Small intestine (tissue), 7 donors: ENCODE results near the gene CCDC78. TPM values are rescaled to one million over a fixed set of nuclear protein-coding genes. Genes with fewer than 3 reads are reported as not detected.
"Not testable (repeated sequence)": the region's sequence is repeated elsewhere in the genome, so short reads cannot be mapped to it uniquely, and the experiment has no call there.

Experiments
- DNase-seq, 2 donors: peaks; one replicate each; pipeline versions ENCODE4 v3.0.0 to v3.0.0-alpha.2; 2013
- FAIRE-seq: peaks from 2 replicates; lab custom pipeline; 2012; peaks lifted over from hg19 to GRCh38; lab: Jason Lieb, UNC
- H3K27ac ChIP-seq, 3 donors: one replicate each; pipeline ENCODE4 v1.5.1; 2013; ENCODE audit warnings: low read length in 2 of 3, mild to moderate bottlenecking in 2 of 3, control low read depth in 1 of 3, inconsistent platforms in 1 of 3, low read depth in 1 of 3, moderate library complexity in 1 of 3
- H3K27me3 ChIP-seq, 3 donors: one replicate each; pipeline ENCODE4 v1.6.1; 2013; ENCODE audit warnings: low read length in 3 of 3, inconsistent platforms in 1 of 3; ENCODE audit not compliant: control insufficient read depth in 3 of 3, insufficient read depth in 3 of 3
- H3K36me3 ChIP-seq, 3 donors: one replicate each; pipeline ENCODE4 v1.6.1; 2013; ENCODE audit warnings: low read length in 3 of 3, inconsistent platforms in 1 of 3, low read depth in 1 of 3, mild to moderate bottlenecking in 1 of 3, moderate library complexity in 1 of 3; ENCODE audit not compliant: control insufficient read depth in 3 of 3, insufficient read depth in 2 of 3
- H3K4me1 ChIP-seq, 3 donors: one replicate each; pipeline ENCODE4 v1.6.1; 2013; ENCODE audit warnings: low read length in 2 of 3, inconsistent platforms in 1 of 3, low read depth in 1 of 3, mild to moderate bottlenecking in 1 of 3, moderate library complexity in 1 of 3; ENCODE audit not compliant: control insufficient read depth in 3 of 3, insufficient read depth in 2 of 3
- H3K4me3 ChIP-seq, 3 donors: one replicate each; pipeline ENCODE4 v1.5.1; 2013; ENCODE audit warnings: low read length in 3 of 3, control low read depth in 1 of 3, inconsistent platforms in 1 of 3, low read depth in 1 of 3, mild to moderate bottlenecking in 1 of 3, moderate library complexity in 1 of 3
- H3K9me3 ChIP-seq, 2 donors: one replicate each; pipeline ENCODE4 v1.6.1; 2013; ENCODE audit warnings: low read depth in 1 of 2, low read length in 1 of 2; ENCODE audit not compliant: control insufficient read depth in 2 of 2, insufficient read depth in 1 of 2
- WGBS, 3 donors: extraction: QIAGEN DNeasy Blood & Tissue Kit; methylation state at CpG; one replicate each; pipeline ENCODE4 v1.1.7; 2013; 5-methylcytosine and 5-hydroxymethylcytosine counted together
- polyA plus RNA-seq, 4 donors: library from polyadenylated mRNA; stranded (reverse) in 3 of 4; unstranded in 1 of 4; fragments of 200-250 nt in 3 of 4; fragments of 120-200 nt in 1 of 4; gene quantifications; one replicate each; pipeline versions ENCODE4 v1.2.1 to v1.2.3, GENCODE V29; 2013
- donor health status: healthy with polysubstance abuse.
- donor health status: control.
- donor health status: control.
- donor health status: Bipolar disorder and iron deficiency.
- donor health status: healthy.

CCDC78 gene
- polyA plus RNA-seq, 4 donors = 0.72 to 1.6 (median 0.95) TPM; not detected in 1

- H3K4me3 ChIP-seq = no peak overlapping the region
- 2 to 5% (median 3%) methylated on average over 14 of the region's 14 CpGs for WGBS, 3 donors
- H3K36me3 ChIP-seq = no peaks in the 10 kb centered on the region
- H3K27me3 ChIP-seq = peaks cover 0 to 2% (median 0%) of the 10 kb centered on the region in 3 donors
- DNase-seq (peak in 1 of 2 donors; percentile 62), FAIRE-seq (no peak)
- H3K27ac ChIP-seq = no peak overlapping the region
- peaks cover 0 to 3% (median 0%) of the 10 kb centered on the region in 3 donors for H3K4me1 ChIP-seq
- H3K9me3 ChIP-seq = no peaks in the 10 kb centered on the region
These were observed 19.5 kb upstream of the CCDC78 start for GRCh38 chr16:745739-746138.

DNA sequence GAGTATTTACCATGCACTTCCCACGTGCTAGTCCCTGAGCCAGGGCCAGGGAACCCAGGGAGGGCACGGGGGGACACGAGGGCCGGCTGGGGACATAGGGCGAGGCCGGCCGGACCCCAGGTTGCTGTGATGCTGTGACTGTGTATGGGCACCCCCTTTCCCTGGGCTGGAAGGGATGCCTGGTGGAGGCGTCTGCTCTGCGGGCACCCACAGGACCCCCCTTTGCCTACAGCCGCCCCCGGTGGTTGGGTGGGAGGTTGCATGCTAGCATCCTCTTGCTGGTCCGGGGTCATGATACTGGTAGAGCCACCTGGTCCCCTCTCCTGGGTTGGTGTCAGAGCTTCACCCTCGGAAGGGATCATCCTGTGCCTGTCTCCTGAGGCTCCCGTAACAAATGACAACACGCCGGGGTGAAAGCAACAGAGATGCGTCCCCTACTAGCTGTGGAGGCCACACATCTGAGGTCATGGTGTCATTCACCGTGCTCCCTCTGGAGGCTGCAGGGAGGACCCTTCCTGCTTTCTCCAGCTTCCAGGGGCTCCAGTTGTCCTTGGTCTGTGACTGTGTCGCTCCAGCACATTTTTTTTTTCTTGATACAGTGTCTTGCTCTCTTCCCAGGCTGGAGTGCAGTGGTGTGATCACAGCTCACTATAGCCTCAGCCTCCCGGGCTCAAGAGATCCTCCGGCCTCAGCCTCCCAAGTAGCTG is 17.7 kb upstream of the CCDC78 start:
- Histone ChIP-seq H3K27ac (no peak overlapping the region), H3K9me3 (no peaks in the 10 kb centered on the region), H3K27me3 (no peaks in the 10 kb centered on the region), H3K4me1 (peaks cover 0 to 10% (median 3%) of the 10 kb centered on the region in 3 donors), H3K36me3 (peaks cover 0 to 7% (median 0%) of the 10 kb centered on the region in 3 donors), H3K4me3 (no peak overlapping the region)
- DNase-seq = no peak
- no peak for FAIRE-seq
- WGBS, 3 donors = 67 to 83% (median 81%) methylated on average over 15 to 21 of the region's 21 CpGs

GRCh38 chr16:742894-743293 is 16.7 kb upstream of the CCDC78 start:
- FAIRE-seq, H3K4me3 ChIP-seq, H3K9me3 ChIP-seq, DNase-seq, H3K27me3 ChIP-seq, H3K27ac ChIP-seq: not testable (repeated sequence)
- 74 to 82% (median 82%) methylated on average over 12 to 14 of the region's 14 CpGs for WGBS, 3 donors
- H3K36me3 ChIP-seq = peaks cover 0 to 14% (median 0%) of the 10 kb centered on the region in 3 donors
- H3K4me1 ChIP-seq = peaks cover 0 to 10% (median 3%) of the 10 kb centered on the region in 3 donors

DNA sequence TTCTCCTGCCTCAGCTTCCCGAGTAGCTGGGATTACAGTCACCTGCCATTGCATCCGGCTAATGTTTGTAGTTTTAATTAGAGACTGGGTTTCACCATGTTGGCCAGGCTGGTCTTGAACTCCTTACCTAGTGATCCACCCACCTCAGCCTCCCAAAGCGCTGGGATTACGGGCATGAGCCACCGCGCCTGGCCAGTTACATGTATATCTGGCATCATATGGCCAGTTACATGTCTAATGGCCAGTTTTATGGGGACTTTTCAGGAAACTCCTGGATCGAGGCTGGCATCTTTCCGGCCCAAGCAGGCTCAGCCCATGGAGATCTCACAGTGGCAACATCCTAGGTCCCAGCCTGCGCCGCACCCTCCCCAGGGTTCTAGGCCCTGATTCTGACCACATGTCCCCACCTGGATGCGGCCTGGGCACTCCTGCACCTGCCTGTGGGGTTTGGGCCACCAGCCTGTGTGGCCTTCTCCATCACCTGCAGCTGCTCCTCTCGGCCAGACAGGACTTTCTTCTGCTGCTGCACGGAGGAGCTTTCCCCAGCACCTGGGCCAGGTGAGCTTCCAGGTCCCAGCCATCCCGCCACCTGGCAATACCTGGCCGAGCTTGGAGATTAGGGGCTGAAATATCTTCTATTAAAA is 15.9 kb upstream of the CCDC78 start:
- H3K27ac ChIP-seq = no peak overlapping the region

DNA sequence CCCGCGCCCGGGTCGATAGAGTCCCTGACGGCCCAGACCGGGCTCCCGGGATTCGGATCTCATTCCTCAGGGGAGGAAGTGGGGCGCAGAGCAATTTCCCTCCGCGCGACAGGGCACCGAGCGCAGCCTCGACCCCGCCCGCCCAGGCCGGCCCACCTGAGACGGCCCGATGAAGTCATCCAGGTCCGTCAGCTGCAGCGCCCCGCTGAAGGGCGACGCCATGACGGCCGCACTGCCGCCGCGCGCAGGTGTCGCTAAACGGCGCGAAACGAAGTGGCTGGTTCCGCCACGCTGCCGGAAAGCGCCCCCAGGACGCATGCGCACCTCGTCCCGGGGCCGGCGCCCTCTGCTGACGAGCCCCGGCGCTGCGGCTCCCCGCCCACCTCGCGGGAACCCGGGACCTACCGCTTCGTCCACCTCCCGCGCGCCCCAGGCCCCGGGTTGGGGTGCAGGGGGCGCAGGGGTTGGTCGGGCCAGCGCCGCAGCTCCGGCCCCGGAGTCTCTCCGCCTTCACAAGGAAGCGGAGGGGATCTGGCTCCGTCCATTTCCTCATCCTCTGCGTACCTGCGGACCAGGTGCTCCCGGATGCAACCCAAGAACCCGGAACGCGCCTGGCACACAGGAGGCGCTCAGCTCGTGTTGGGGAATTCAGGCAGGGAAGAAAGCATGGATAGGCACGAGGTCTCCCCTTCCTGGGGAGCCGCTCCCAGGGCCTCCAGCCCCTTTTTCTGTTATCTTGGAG is 14.7 kb upstream of the CCDC78 start, which contains the start of gene CIAO3:
CIAO3 (minus strand) TSS at position 234 of the 742 bp plus-strand sequence; CDS start at position 222, 12 bp downstream.
- no peaks in the 10 kb centered on the region for H3K27me3 ChIP-seq
- peak within 1 kb of the TSS; percentile 15 to 79 (median 72) for H3K27ac ChIP-seq
- no peaks in the 10 kb centered on the region for H3K9me3 ChIP-seq
- no peak for FAIRE-seq
- peak; percentile 89 to 96 for DNase-seq
- peak within 1 kb of the TSS; percentile 70 to 96 (median 96) for H3K4me3 ChIP-seq
- peaks cover 0 to 10% (median 3%) of the 10 kb centered on the region in 3 donors for H3K4me1 ChIP-seq
- 0 to 1% (median 0%) methylated on average over 67 to 79 of the region's 79 CpGs for WGBS, 3 donors
- peaks cover 0 to 34% (median 3%) of the 10 kb centered on the region in 3 donors for H3K36me3 ChIP-seq

More for the DNA sequence above, 15.9 kb upstream of the CCDC78 start:
- no peaks in the 10 kb centered on the region for H3K27me3 ChIP-seq
- H3K4me3 ChIP-seq = no peak overlapping the region
- 83 to 91% (median 83%) methylated on average over 15 of the region's 15 CpGs for WGBS, 3 donors
- H3K36me3 ChIP-seq = peaks cover 0 to 22% (median 2%) of the 10 kb centered on the region in 3 donors
- FAIRE-seq = no peak
- no peak for DNase-seq
- H3K4me1 ChIP-seq = peaks cover 0 to 10% (median 3%) of the 10 kb centered on the region in 3 donors
- no peaks in the 10 kb centered on the region for H3K9me3 ChIP-seq

GRCh38 chr16:740459-740763 is 14.2 kb upstream of the CCDC78 start:
- H3K4me1 ChIP-seq = peaks cover 0 to 10% (median 3%) of the 10 kb centered on the region in 3 donors
- H3K4me3 ChIP-seq = peak overlapping the region; percentile 70 to 96 (median 96)
- peaks cover 0 to 39% (median 3%) of the 10 kb centered on the region in 3 donors for H3K36me3 ChIP-seq
- H3K27ac ChIP-seq = peak overlapping the region; percentile 1 to 79 (median 72)
- FAIRE-seq (no peak), DNase-seq (no peak)
- no peaks in the 10 kb centered on the region for H3K27me3 ChIP-seq
- 0 to 2% (median 0%) methylated on average over 12 to 22 of the region's 22 CpGs for WGBS, 3 donors
- H3K9me3 ChIP-seq = no peaks in the 10 kb centered on the region

GRCh38 chr16:739560-740458 is 13.6 kb upstream of the CCDC78 start:
- no peaks in the 10 kb centered on the region for H3K9me3 ChIP-seq
- H3K4me3 ChIP-seq = peak overlapping the region; percentile 70 to 96 (median 96)
- WGBS, 3 donors = 33 to 43% (median 40%) methylated on average over 36 to 38 of the region's 38 CpGs
- peaks cover 0 to 10% (median 3%) of the 10 kb centered on the region in 3 donors for H3K4me1 ChIP-seq
- FAIRE-seq (no peak), DNase-seq (peak in 1 of 2 donors; percentile 60)
- peak overlapping the region in 2 of 3 donors; percentile 72 to 79 for H3K27ac ChIP-seq
- no peaks in the 10 kb centered on the region for H3K27me3 ChIP-seq
- peaks cover 0 to 45% (median 3%) of the 10 kb centered on the region in 3 donors for H3K36me3 ChIP-seq
